ENCODE data around the gene TRPV3.
"Not testable (repeated sequence)": the region's sequence is repeated elsewhere in the genome, so short reads cannot be mapped to it uniquely, and the experiment has no call there.

TRPV3 gene

GRCh38 chr17:3519472-3519871, 38.1 kb downstream of the TRPV3 start:
- H3K27ac ChIP-seq (replicated peaks; ENCODE audit: low read length); H2BK12ac ChIP-seq (ENCODE audit: low read length); H3K36me3 ChIP-seq (replicated peaks in 1 of 2; ENCODE audit: control insufficient read depth in 2 of 2, insufficient read depth in 2 of 2, low read length in 2 of 2); H3K23ac ChIP-seq (ENCODE audit: low read depth, low read length, poor library complexity); H4K8ac ChIP-seq (ENCODE audit: low read depth, low read length); H3K9ac ChIP-seq (ENCODE audit: low read depth, low read length, poor library complexity); H3K4me1 ChIP-seq (ENCODE audit: control insufficient read depth in 2 of 2, insufficient read depth in 1 of 2, low read depth in 1 of 2, low read length in 2 of 2); H2AK5ac ChIP-seq (ENCODE audit: low read depth, low read length); H3K79me1 ChIP-seq (ENCODE audit: low read depth, low read length); H2BK15ac ChIP-seq (ENCODE audit: low read length); H3K4me3 ChIP-seq (ENCODE audit: low read length in 2 of 2); H3K27me3 ChIP-seq (ENCODE audit: control insufficient read depth in 3 of 3, insufficient read depth in 3 of 3, low read depth in 1 of 3, low read length in 3 of 3); H2AFZ ChIP-seq (ENCODE audit: low read length); DNase-seq (ENCODE audit: low spot score); H3K18ac ChIP-seq (ENCODE audit: low read length); H3K14ac ChIP-seq (ENCODE audit: low read length); H4K91ac ChIP-seq (ENCODE audit: low read depth, low read length, poor library complexity); H2BK5ac ChIP-seq (ENCODE audit: low read length); H3K9me3 ChIP-seq (replicated peaks in 1 of 2; ENCODE audit: control insufficient read depth in 2 of 2, insufficient read depth in 1 of 2, low read depth in 1 of 2, low read length in 2 of 2); H3K4me2 ChIP-seq (ENCODE audit: insufficient read depth, low read length, poor library complexity, severe bottlenecking); H3K4ac ChIP-seq (ENCODE audit: low read length); H2BK120ac ChIP-seq (ENCODE audit: low read depth, low read length): not testable (repeated sequence)
- 100% methylated on average over 4 of the region's 4 CpGs; no CpG with 5 or more reads in 1 of the 2 donors for WGBS, 2 donors (ENCODE audit: extremely low coverage in 2 of 2, insufficient read length in 2 of 2, insufficient replicate concordance in 1 of 2)

- Histone ChIP-seq H3K14ac (ENCODE audit: low read length) (no peak overlapping the region), H4K8ac (ENCODE audit: low read depth, low read length) (no peak overlapping the region), H3K4me3 (ENCODE audit: low read length in 2 of 2) (no peak overlapping the region), H3K23ac (ENCODE audit: low read depth, low read length, poor library complexity) (no peak overlapping the region), H3K27me3 (ENCODE audit: control insufficient read depth in 3 of 3, insufficient read depth in 3 of 3, low read depth in 1 of 3, low read length in 3 of 3) (no peaks in the 10 kb centered on the region), H3K9ac (ENCODE audit: low read depth, low read length, poor library complexity) (no peak overlapping the region), H2BK5ac (ENCODE audit: low read length) (no peak overlapping the region), H4K91ac (ENCODE audit: low read depth, low read length, poor library complexity) (no peak overlapping the region), H3K4ac (ENCODE audit: low read length) (no peak overlapping the region), H2AK5ac (ENCODE audit: low read depth, low read length) (no peak overlapping the region), H3K4me2 (ENCODE audit: insufficient read depth, low read length, poor library complexity, severe bottlenecking) (no peak overlapping the region), H2BK15ac (ENCODE audit: low read length) (peak overlapping the region; percentile 7), H3K27ac (replicated peaks; ENCODE audit: low read length) (no peak overlapping the region), H3K79me1 (ENCODE audit: low read depth, low read length) (no peaks in the 10 kb centered on the region), H3K36me3 (replicated peaks in 1 of 2; ENCODE audit: control insufficient read depth in 2 of 2, insufficient read depth in 2 of 2, low read length in 2 of 2) (peaks cover 1 to 8% of the 10 kb centered on the region in 2 donors), H3K9me3 (replicated peaks in 1 of 2; ENCODE audit: control insufficient read depth in 2 of 2, insufficient read depth in 1 of 2, low read depth in 1 of 2, low read length in 2 of 2) (peaks cover 2 to 3% of the 10 kb centered on the region in 2 donors), H2BK120ac (ENCODE audit: low read depth, low read length) (no peak overlapping the region), H3K18ac (ENCODE audit: low read length) (peak overlapping the region; percentile 27), H3K4me1 (ENCODE audit: control insufficient read depth in 2 of 2, insufficient read depth in 1 of 2, low read depth in 1 of 2, low read length in 2 of 2) (peaks cover 17 to 19% of the 10 kb centered on the region in 2 donors), H2AFZ (ENCODE audit: low read length) (no peak overlapping the region), H2BK12ac (ENCODE audit: low read length) (peak overlapping the region; percentile 44)
- WGBS, 2 donors (ENCODE audit: extremely low coverage in 2 of 2, insufficient read length in 2 of 2, insufficient replicate concordance in 1 of 2): no CpG with 5 or more reads among the region's 9 CpGs
- DNase-seq (ENCODE audit: low spot score): no peak
Measured at GRCh38 chr17:3514873-3515272, 42.7 kb downstream of the TRPV3 start.

GRCh38 chr17:3514167-3514566, 43.4 kb downstream of the TRPV3 start:
- not testable (repeated sequence) for H3K4me2 ChIP-seq (ENCODE audit: insufficient read depth, low read length, poor library complexity, severe bottlenecking); H3K4ac ChIP-seq (ENCODE audit: low read length)

GRCh38 chr17:3513305-3514035, 44.1 kb downstream of the TRPV3 start:
- Histone ChIP-seq H3K9ac (ENCODE audit: low read depth, low read length, poor library complexity) (no peak overlapping the region), H3K27me3 (ENCODE audit: control insufficient read depth in 3 of 3, insufficient read depth in 3 of 3, low read depth in 1 of 3, low read length in 3 of 3) (no peaks in the 10 kb centered on the region), H3K4ac (ENCODE audit: low read length) (no peak overlapping the region), H3K4me1 (ENCODE audit: control insufficient read depth in 2 of 2, insufficient read depth in 1 of 2, low read depth in 1 of 2, low read length in 2 of 2) (peaks cover 17 to 19% of the 10 kb centered on the region in 2 donors), H4K91ac (ENCODE audit: low read depth, low read length, poor library complexity) (no peak overlapping the region), H3K4me3 (ENCODE audit: low read length in 2 of 2) (no peak overlapping the region), H3K27ac (replicated peaks; ENCODE audit: low read length) (peak overlapping the region; percentile 58), H3K9me3 (replicated peaks in 1 of 2; ENCODE audit: control insufficient read depth in 2 of 2, insufficient read depth in 1 of 2, low read depth in 1 of 2, low read length in 2 of 2) (peaks cover 2% of the 10 kb centered on the region in 2 donors), H3K79me1 (ENCODE audit: low read depth, low read length) (no peaks in the 10 kb centered on the region), H3K36me3 (replicated peaks in 1 of 2; ENCODE audit: control insufficient read depth in 2 of 2, insufficient read depth in 2 of 2, low read length in 2 of 2) (peaks cover 1 to 8% of the 10 kb centered on the region in 2 donors), H3K23ac (ENCODE audit: low read depth, low read length, poor library complexity) (no peak overlapping the region), H3K4me2 (ENCODE audit: insufficient read depth, low read length, poor library complexity, severe bottlenecking) (no peak overlapping the region), H3K18ac (ENCODE audit: low read length) (peak overlapping the region; percentile 73), H2AK5ac (ENCODE audit: low read depth, low read length) (peak overlapping the region; percentile 12), H2AFZ (ENCODE audit: low read length) (peak overlapping the region; percentile 30), H2BK12ac (ENCODE audit: low read length) (peak overlapping the region; percentile 89), H2BK5ac (ENCODE audit: low read length) (no peak overlapping the region), H2BK120ac (ENCODE audit: low read depth, low read length) (no peak overlapping the region), H3K14ac (ENCODE audit: low read length) (no peak overlapping the region), H2BK15ac (ENCODE audit: low read length) (no peak overlapping the region), H4K8ac (ENCODE audit: low read depth, low read length) (no peak overlapping the region)
- no CpG with 5 or more reads among the region's 23 CpGs for WGBS, 2 donors (ENCODE audit: extremely low coverage in 2 of 2, insufficient read length in 2 of 2, insufficient replicate concordance in 1 of 2)
- DNase-seq (ENCODE audit: low spot score): no peak

More at GRCh38 chr17:3514167-3514566, 43.4 kb downstream of the TRPV3 start:
- DNase-seq (ENCODE audit: low spot score); H2BK12ac ChIP-seq (ENCODE audit: low read length); H2BK120ac ChIP-seq (ENCODE audit: low read depth, low read length); H3K27ac ChIP-seq (replicated peaks; ENCODE audit: low read length); H2BK15ac ChIP-seq (ENCODE audit: low read length); H3K23ac ChIP-seq (ENCODE audit: low read depth, low read length, poor library complexity); H2BK5ac ChIP-seq (ENCODE audit: low read length); H2AFZ ChIP-seq (ENCODE audit: low read length); H3K27me3 ChIP-seq (ENCODE audit: control insufficient read depth in 3 of 3, insufficient read depth in 3 of 3, low read depth in 1 of 3, low read length in 3 of 3); H3K9me3 ChIP-seq (replicated peaks in 1 of 2; ENCODE audit: control insufficient read depth in 2 of 2, insufficient read depth in 1 of 2, low read depth in 1 of 2, low read length in 2 of 2); H3K79me1 ChIP-seq (ENCODE audit: low read depth, low read length); H3K36me3 ChIP-seq (replicated peaks in 1 of 2; ENCODE audit: control insufficient read depth in 2 of 2, insufficient read depth in 2 of 2, low read length in 2 of 2); H4K8ac ChIP-seq (ENCODE audit: low read depth, low read length); H3K18ac ChIP-seq (ENCODE audit: low read length); H4K91ac ChIP-seq (ENCODE audit: low read depth, low read length, poor library complexity); H3K14ac ChIP-seq (ENCODE audit: low read length); H3K4me3 ChIP-seq (ENCODE audit: low read length in 2 of 2); H3K9ac ChIP-seq (ENCODE audit: low read depth, low read length, poor library complexity): not testable (repeated sequence)
- Histone ChIP-seq H3K4me1 (ENCODE audit: control insufficient read depth in 2 of 2, insufficient read depth in 1 of 2, low read depth in 1 of 2, low read length in 2 of 2) (peaks cover 17 to 19% of the 10 kb centered on the region in 2 donors), H2AK5ac (ENCODE audit: low read depth, low read length) (peak overlapping the region; percentile 36)
- no CpG with 5 or more reads among the region's 11 CpGs for WGBS, 2 donors (ENCODE audit: extremely low coverage in 2 of 2, insufficient read length in 2 of 2, insufficient replicate concordance in 1 of 2)

Measured in neuronal stem cell (in vitro differentiated cells).